Vagina (tissue), 2 donors: Measurements from ENCODE around the gene TRPM5. TPM values are rescaled to one million over a fixed set of nuclear protein-coding genes. Genes with fewer than 3 reads are reported as not detected.

Experiments
- DNase-seq, 2 donors: peaks; one replicate each; pipeline ENCODE4 v3.0.0-alpha.2; 2017; ENCODE audit errors: extremely low spot score in 2 of 2
- H3K27ac ChIP-seq: fragments of 200-600 bp; sonication (generic); one replicate; pipeline ENCODE4 v1.5.1; 2019
- H3K27me3 ChIP-seq: fragments of 200-600 bp; sonication (generic); one replicate; pipeline ENCODE4 v1.5.1; 2019
- H3K36me3 ChIP-seq, 2 donors: fragments of 200-600 bp; sonication (generic); one replicate each; pipeline ENCODE4 v1.5.1; 2017 to 2019
- H3K4me1 ChIP-seq: fragments of 200-600 bp; sonication (generic); one replicate; pipeline ENCODE4 v1.5.1; 2019
- H3K4me3 ChIP-seq, 2 donors: fragments of 200-600 bp; sonication (generic); 1 replicate in 1 of 2; 2 replicates in 1 of 2; pipeline ENCODE4 v1.5.1; 2016 to 2019
- H3K9me3 ChIP-seq: fragments of 200-600 bp; sonication (generic); one replicate; pipeline ENCODE4 v1.5.1; 2019
- CTCF ChIP-seq, 3 experiments: fragments of 450-650 bp in 2 of 3; fragments of 200-600 bp in 1 of 3; sonication (generic) in 1 of 3; IDR thresholded peaks; one replicate each; pipeline ENCODE4 v1.5.1; 2017 to 2019; ENCODE audit warnings: antibody characterized with exemption in 3 of 3, mild to moderate bottlenecking in 2 of 3, moderate library complexity in 2 of 3
- POLR2A ChIP-seq, 2 donors: fragments of 450-650 bp; IDR thresholded peaks; one replicate each; pipeline ENCODE4 v1.6.1; 2017; ENCODE audit warnings: antibody characterized with exemption in 2 of 2, mild to moderate bottlenecking in 2 of 2, moderate library complexity in 2 of 2
- POLR2AphosphoS5 ChIP-seq, 2 donors: sonication (generic); formaldehyde crosslinking; IDR thresholded peaks; one replicate each; pipeline ENCODE4 v1.9.0; 2017; ENCODE audit warnings: antibody characterized with exemption in 2 of 2, mild to moderate bottlenecking in 2 of 2, low read depth in 1 of 2; ENCODE audit not compliant: insufficient read depth in 1 of 2
- intact Hi-C: fragments of 100-400 bp; cut with DNase I; formaldehyde crosslinking; loops from one replicate; pipeline ENCODE4 v1.15.1; 2023
- total RNA-seq: library from RNA; depleted of rRNA; stranded (reverse); fragments of >200 nt; gene quantifications from one replicate; pipeline ENCODE4 v1.2.3, GENCODE V29; 2016

TRPM5 gene
- total RNA-seq, 1 donor from 2014 or later: not detected

- Histone ChIP-seq H3K27me3 (no peaks in the 10 kb centered on the region), H3K4me1 (peaks cover 5% of the 10 kb centered on the region), H3K4me3 (no peak overlapping the region), H3K27ac (no peak overlapping the region), H3K9me3 (no peaks in the 10 kb centered on the region), H3K36me3 (no peaks in the 10 kb centered on the region)
- intact Hi-C loops: loop anchor here (5.0 to 10.0 kb wide), 2 partner anchors 102 to 469 kb away; no protein-coding TSS in a partner anchor
- TF ChIP-seq POLR2A (IDR thresholded peaks at IDR 0.05): no peak
- no peak for DNase-seq
Measured at GRCh38 chr11:2425506-2425905, 18.8 kb downstream of the TRPM5 start.

- H3K27me3 ChIP-seq: no peaks in the 10 kb centered on the region
- intact Hi-C loops: loop anchor here (5.0 to 10.0 kb wide), 2 partner anchors 102 to 470 kb away; no protein-coding TSS in a partner anchor
- TF ChIP-seq POLR2A (IDR thresholded peaks at IDR 0.05) (no peak), CTCF (IDR thresholded peaks at IDR 0.05) (no peak), POLR2AphosphoS5 (IDR thresholded peaks at IDR 0.05; ENCODE audit: insufficient read depth in 1 of 2, low read depth in 1 of 2) (no peak)
Measured at GRCh38 chr11:2424811-2425495, 19.4 kb downstream of the TRPM5 start.

GRCh38 chr11:2423157-2424025, 20.9 kb downstream of the TRPM5 start:
- Histone ChIP-seq H3K4me3 (no peak overlapping the region), H3K36me3 (no peaks in the 10 kb centered on the region), H3K27ac (no peak overlapping the region), H3K9me3 (no peaks in the 10 kb centered on the region), H3K27me3 (no peaks in the 10 kb centered on the region), H3K4me1 (peaks cover 15% of the 10 kb centered on the region)
- intact Hi-C loops: loop anchor here (2.0 to 10.0 kb wide), 2 partner anchors 225 to 471 kb away; no protein-coding TSS in a partner anchor
- TF ChIP-seq CTCF (IDR thresholded peaks at IDR 0.05): no peak
- TF ChIP-seq POLR2AphosphoS5 (IDR thresholded peaks at IDR 0.05; ENCODE audit: insufficient read depth in 1 of 2, low read depth in 1 of 2): no peak
- TF ChIP-seq POLR2A (IDR thresholded peaks at IDR 0.05): no peak
- no peak for DNase-seq

More at GRCh38 chr11:2424811-2425495, 19.4 kb downstream of the TRPM5 start:
- peaks cover 11% of the 10 kb centered on the region for H3K4me1 ChIP-seq
- no peaks in the 10 kb centered on the region for H3K9me3 ChIP-seq
- no peaks in the 10 kb centered on the region for H3K36me3 ChIP-seq
- no peak overlapping the region for H3K27ac ChIP-seq
- DNase-seq: no peak
- H3K4me3 ChIP-seq: no peak overlapping the region

GRCh38 chr11:2422461-2423156, 21.7 kb downstream of the TRPM5 start:
- H3K27me3 ChIP-seq: no peaks in the 10 kb centered on the region
- H3K9me3 ChIP-seq: no peaks in the 10 kb centered on the region
- H3K27ac ChIP-seq: no peak overlapping the region
- H3K4me1 ChIP-seq: peaks cover 15% of the 10 kb centered on the region
- no peak overlapping the region for H3K4me3 ChIP-seq
- intact Hi-C loops: loop anchor here (2.0 to 10.0 kb wide), 2 partner anchors 224 to 472 kb away; no protein-coding TSS in a partner anchor
- no peak for DNase-seq
- TF ChIP-seq CTCF (IDR thresholded peaks at IDR 0.05) (no peak), POLR2AphosphoS5 (IDR thresholded peaks at IDR 0.05; ENCODE audit: insufficient read depth in 1 of 2, low read depth in 1 of 2) (no peak), POLR2A (IDR thresholded peaks at IDR 0.05) (no peak)
- H3K36me3 ChIP-seq: no peaks in the 10 kb centered on the region

- Histone ChIP-seq H3K27me3 (no peaks in the 10 kb centered on the region), H3K27ac (no peak overlapping the region), H3K4me3 (no peak overlapping the region), H3K9me3 (no peaks in the 10 kb centered on the region), H3K4me1 (peaks cover 15% of the 10 kb centered on the region), H3K36me3 (no peaks in the 10 kb centered on the region)
- intact Hi-C loops: loop anchor here (2.0 to 10.0 kb wide), 3 partner anchors 115 to 473 kb away; no protein-coding TSS in a partner anchor
- DNase-seq: no peak
- TF ChIP-seq POLR2AphosphoS5 (IDR thresholded peaks at IDR 0.05; ENCODE audit: insufficient read depth in 1 of 2, low read depth in 1 of 2) (no peak), CTCF (IDR thresholded peaks at IDR 0.05) (no peak), POLR2A (IDR thresholded peaks at IDR 0.05) (no peak)
Measured at GRCh38 chr11:2421996-2422395, 22.3 kb downstream of the TRPM5 start.
